ENCODE measurements around the gene ADRA2A.

ADRA2A gene

GRCh38 chr10:111076682-111077478 is at the start of gene ADRA2A:
ADRA2A (plus strand) TSS chr10:111077029; CDS start chr10:111077997, 968 bp downstream.
- peak; percentile 6 to 17 for DNase-seq

DNA sequence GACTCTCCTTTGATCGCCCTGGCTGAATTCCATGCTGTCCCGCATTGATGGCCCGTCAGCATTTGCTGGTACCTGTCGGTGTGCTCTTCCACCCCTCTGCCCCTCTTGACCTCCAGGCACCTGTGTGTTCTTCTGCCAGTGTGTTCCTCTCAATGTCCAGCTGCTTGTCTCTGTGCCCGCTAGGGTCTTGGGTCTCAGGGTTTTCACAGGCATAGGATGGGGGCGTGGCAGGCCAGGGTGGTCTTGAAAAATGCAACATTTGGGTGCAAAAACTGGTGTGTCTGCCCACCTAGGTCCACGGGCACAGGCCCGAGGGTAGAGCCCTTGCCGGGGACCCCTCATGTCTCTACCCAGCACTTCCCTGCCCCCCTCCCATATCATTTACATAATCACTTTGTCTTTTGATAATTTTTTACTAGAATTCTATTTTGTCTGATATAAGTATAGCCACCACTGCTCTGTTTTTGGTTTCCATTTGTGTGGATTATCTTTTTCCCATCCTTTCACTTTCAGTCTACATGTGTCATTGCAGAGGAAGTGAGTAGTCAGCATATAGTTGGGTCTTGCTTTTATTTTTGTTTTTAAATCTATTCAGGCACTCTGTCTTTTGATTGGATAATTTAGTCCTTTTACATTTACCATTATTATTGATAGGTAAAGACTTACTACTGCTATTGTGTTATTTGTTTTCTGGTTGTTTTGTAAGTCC is 46.6 kb upstream of the ADRA2A start:
- DNase-seq = no peak

DNA sequence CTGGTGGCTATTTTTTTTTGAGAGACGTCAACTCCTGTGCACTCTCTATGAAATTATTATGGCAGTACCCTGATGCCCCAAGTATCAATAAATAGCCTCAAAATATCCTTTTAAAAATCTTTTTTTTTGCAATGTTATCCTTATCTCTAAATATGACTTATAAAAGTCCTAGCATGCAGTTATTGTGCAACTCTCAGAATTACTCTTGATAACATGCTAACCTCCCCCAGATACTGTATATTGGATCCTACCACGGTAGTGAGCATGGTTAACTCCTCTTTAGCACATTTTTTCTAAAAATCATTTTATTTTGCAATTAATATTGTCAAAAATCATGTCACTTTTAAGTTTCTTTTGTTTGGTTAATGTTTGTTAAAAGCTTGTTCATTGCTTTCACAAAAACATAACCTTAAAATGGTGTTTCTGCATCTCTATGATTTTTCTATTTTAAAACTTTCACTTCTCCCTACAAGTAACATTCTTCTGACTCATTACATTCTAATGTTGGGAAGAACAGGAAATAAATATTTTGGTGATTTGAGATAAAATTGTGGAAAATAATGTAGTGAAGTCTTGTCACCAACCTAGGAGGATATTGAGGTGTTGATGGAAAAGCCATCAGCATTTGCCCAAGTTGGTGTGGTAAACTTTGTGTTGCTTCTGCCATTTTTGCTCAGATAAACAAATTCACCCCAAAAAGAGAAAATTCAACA is 42.1 kb upstream of the ADRA2A start:
- DNase-seq = peak in 1 of 2 experiments; percentile 10

- DNase-seq = no peak
Observed at GRCh38 chr10:111035542-111035941, 41.3 kb upstream of the ADRA2A start.

GRCh38 chr10:111037858-111038257 is 39.0 kb upstream of the ADRA2A start:
- no peak for DNase-seq

GRCh38 chr10:111039522-111039921 is 37.3 kb upstream of the ADRA2A start:
- DNase-seq = no peak

DNA sequence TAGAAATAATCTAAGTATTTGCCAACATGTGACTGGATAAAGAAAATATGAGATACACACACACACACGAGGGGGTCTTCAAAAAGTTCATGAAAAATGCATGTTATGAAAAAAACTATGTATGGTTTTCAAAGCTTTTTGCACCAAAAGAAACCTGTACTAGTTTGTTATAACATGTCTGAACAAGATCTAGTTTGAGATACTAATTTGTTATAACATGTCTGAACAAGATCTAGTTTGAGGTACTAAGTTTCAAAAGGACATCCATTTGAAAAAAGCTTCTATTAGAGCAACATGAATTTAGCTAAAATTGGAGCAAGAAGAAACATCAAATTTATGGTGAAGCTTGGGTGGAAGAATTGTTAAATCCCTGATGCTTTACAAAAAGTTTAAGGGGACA is 19.8 kb upstream of the ADRA2A start:
- DNase-seq = no peak

DNA sequence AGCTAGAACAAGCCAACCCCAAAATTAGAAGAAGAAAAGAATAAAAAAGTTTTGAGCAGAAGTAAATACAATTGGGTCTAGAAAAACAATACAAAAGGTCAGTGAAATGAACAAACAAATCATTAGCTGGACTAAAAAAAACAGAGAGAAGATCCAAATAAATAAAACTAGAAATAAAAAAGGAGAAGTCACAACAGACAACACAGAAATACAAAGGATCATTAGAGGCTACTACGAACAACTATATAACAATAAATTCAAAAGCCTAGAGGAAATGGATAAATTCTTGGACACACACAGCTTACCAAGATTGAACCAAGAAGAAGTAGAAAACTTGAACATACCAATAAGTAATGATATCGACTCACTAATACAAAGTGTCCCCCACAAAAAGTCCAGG is 13.4 kb upstream of the ADRA2A start:
- no peak for DNase-seq

- no peak for DNase-seq
Observed at GRCh38 chr10:111072232-111072631, 4.6 kb upstream of the ADRA2A start.

- no peak for DNase-seq
Observed at GRCh38 chr10:111075577-111076185, 1.1 kb upstream of the ADRA2A start.

GRCh38 chr10:111076191-111076681 is 593 bp upstream of the ADRA2A start:
- peak in 1 of 2 experiments; percentile 22 for DNase-seq

DNA sequence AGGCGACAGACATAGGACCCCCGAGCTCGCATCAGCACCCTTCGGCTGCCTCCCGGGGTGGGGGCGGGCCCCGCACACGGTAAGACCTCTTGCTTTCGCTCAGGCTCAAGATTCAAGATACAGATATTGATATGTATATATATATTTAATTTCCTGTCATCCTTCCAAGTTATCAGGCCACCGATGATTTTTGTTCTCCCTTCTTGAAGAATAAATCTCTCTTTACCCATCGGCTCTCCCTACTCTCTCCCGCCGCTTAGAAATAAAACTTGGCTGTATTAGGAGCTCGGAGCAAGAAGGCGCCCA is 603 bp downstream of the ADRA2A start:
- no peak for DNase-seq

- DNase-seq = no peak
Observed at GRCh38 chr10:111077785-111078504, 1.1 kb downstream of the ADRA2A start.

DNA sequence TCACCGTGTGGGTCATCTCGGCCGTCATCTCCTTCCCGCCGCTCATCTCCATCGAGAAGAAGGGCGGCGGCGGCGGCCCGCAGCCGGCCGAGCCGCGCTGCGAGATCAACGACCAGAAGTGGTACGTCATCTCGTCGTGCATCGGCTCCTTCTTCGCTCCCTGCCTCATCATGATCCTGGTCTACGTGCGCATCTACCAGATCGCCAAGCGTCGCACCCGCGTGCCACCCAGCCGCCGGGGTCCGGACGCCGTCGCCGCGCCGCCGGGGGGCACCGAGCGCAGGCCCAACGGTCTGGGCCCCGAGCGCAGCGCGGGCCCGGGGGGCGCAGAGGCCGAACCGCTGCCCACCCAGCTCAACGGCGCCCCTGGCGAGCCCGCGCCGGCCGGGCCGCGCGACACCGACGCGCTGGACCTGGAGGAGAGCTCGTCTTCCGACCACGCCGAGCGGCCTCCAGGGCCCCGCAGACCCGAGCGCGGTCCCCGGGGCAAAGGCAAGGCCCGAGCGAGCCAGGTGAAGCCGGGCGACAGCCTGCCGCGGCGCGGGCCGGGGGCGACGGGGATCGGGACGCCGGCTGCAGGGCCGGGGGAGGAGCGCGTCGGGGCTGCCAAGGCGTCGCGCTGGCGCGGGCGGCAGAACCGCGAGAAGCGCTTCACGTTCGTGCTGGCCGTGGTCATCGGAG is 1.8 kb downstream of the ADRA2A start:
- no peak for DNase-seq

DNA sequence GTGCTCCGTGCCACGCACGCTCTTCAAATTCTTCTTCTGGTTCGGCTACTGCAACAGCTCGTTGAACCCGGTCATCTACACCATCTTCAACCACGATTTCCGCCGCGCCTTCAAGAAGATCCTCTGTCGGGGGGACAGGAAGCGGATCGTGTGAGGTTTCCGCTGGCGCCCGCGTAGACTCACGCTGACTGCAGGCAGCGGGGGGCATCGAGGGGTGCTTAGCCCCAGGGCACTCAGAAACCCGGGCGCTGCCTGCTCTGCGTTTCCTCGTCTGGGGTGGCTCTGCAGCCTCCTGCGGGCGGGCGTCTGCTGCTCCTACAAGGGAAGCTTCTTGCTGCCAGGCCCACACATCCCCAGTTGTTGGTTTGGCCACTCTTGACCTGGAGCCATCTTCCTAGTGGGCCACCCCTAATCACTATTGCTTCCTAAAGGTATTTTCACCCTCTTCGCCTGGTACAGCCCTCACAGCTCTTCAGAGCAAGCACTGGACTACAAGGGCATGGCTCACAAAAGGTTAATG is 2.5 kb downstream of the ADRA2A start:
- no peak for DNase-seq

GRCh38 chr10:111079781-111080180 is 3.0 kb downstream of the ADRA2A start:
- no peak for DNase-seq

GRCh38 chr10:111080224-111080623 is 3.4 kb downstream of the ADRA2A start:
- no peak for DNase-seq

GRCh38 chr10:111081595-111081994 is 4.8 kb downstream of the ADRA2A start:
- no peak for DNase-seq

- DNase-seq = no peak
Observed at GRCh38 chr10:111082102-111082975, 5.5 kb downstream of the ADRA2A start.

- no peak for DNase-seq
Observed at GRCh38 chr10:111083222-111084095, 6.6 kb downstream of the ADRA2A start.
